GM12892 (cell line): ENCODE data around the gene ZNF30.

ENCODE experiments used
- POLR2A ChIP-seq: IDR thresholded peaks from 2 replicates; pipeline ENCODE4 v1.6.1; 2011; ENCODE audit warnings: low read depth, low read length, control low read depth
- POLR2AphosphoS5 ChIP-seq: IDR thresholded peaks from 2 replicates; pipeline ENCODE4 v1.6.1; 2011; ENCODE audit warnings: low read depth, low read length, control low read depth
- TAF1 ChIP-seq: IDR thresholded peaks from 2 replicates; pipeline ENCODE4 v1.6.1; 2011; ENCODE audit warnings: low read depth, mild to moderate bottlenecking, control low read depth, low read length, borderline replicate concordance

DNA sequence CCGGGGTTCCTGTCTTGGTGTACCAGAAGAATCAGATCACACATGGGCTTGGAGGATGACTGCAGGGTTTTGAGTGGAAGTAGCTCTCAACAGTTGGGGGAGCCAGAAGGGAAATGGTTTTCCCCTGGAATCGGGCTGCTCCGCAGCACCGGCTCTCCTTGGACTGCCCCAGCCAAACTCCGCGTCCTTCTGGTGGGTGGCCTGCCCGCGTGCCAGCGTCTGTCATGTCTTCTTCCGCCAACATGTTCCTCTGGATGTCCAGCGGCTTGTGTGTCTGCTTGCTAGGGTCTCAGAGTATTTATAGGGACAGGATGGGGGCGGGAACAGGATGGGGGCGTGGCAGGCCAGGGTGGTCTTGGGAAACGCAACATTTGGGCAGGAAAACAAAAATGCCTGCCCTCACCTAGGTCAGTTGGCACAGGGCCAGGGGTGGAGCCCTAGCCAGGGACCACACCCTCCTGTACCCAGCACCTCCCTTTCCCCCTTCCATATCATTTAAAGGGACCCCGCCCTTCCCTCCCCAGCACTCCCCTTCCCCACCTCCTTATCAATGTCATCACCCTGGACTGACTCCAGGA lies 1.3 kb upstream of the ZNF30 start:
- TF ChIP-seq POLR2A (no peak), POLR2AphosphoS5 (no peak), TAF1 (no peak)
